Panc1 (cell line): ENCODE results near the gene SEMA6A. TPM values are rescaled to one million over a fixed set of nuclear protein-coding genes. Genes with fewer than 3 reads are reported as not detected.

Experiments
- ATAC-seq: fragments of 200-7000 bp; cut with Tn5 transposase; 2 replicates; pipeline ENCODE4 v1.9.1; 2020; ENCODE audit warnings: mild to moderate bottlenecking, moderate library complexity
- BruUV-seq: library from RNA; stranded (reverse); fragments of 400-500 nt; replicated peaks from 2 replicates; lab custom pipeline; 2021; lab: Mats Ljungman, UMichigan
- CTCF ChIA-PET: fragments of 300-600 bp; sonication (Branson Sonifier 250); formaldehyde crosslinking; loops from one replicate; lab custom pipeline; 2022; ENCODE audit warnings: antibody characterized with exemption; lab: Charles Lee
- POLR2A ChIA-PET: fragments of 300-600 bp; sonication (Branson Sonifier 250); formaldehyde crosslinking; loops from one replicate; lab custom pipeline; 2022; ENCODE audit warnings: antibody characterized with exemption; lab: Charles Lee
- DNase-seq: peaks from one replicate; pipeline ENCODE4 v3.0.0-alpha.2; 2010; ENCODE audit warnings: low read depth, low spot score
- H3K27ac ChIP-seq: 2 replicates; pipeline ENCODE4 v1.5.1; 2011; ENCODE audit warnings: mild to moderate bottlenecking, low read length, inconsistent platforms
- H3K27me3 ChIP-seq: fragments of 200-500 bp; sonication (Bioruptor generic); 2 replicates; pipeline ENCODE4 v1.6.0; 2014; ENCODE audit warnings: low read length, inconsistent platforms; ENCODE audit not compliant: control insufficient read depth, insufficient read depth
- H3K36me3 ChIP-seq: fragments of 200-500 bp; sonication (Bioruptor generic); 2 replicates; pipeline ENCODE4 v1.5.1; 2014; ENCODE audit warnings: inconsistent platforms, mild to moderate bottlenecking, low read length, moderate library complexity; ENCODE audit not compliant: control insufficient read depth, insufficient read depth
- H3K4me1 ChIP-seq: 2 replicates; pipeline ENCODE4 v1.5.1; 2011; ENCODE audit warnings: inconsistent platforms, mild to moderate bottlenecking, low read length, moderate library complexity; ENCODE audit not compliant: control insufficient read depth, insufficient read depth
- H3K4me3 ChIP-seq, 2 experiments: 2 replicates each; pipeline ENCODE4 v1.5.1; 2011 to 2012; ENCODE audit warnings: low read depth in 2 of 2, low read length in 2 of 2, mild to moderate bottlenecking in 2 of 2, inconsistent platforms in 1 of 2, moderate library complexity in 1 of 2
- H3K9me3 ChIP-seq: fragments of 200-500 bp; sonication (Bioruptor generic); 2 replicates; pipeline ENCODE4 v1.5.1; 2014; ENCODE audit warnings: low read depth, mild to moderate bottlenecking, inconsistent platforms, low read length, moderate library complexity; ENCODE audit not compliant: control insufficient read depth, insufficient read depth
- CTCF ChIP-seq: fragments of 450-650 bp; IDR thresholded peaks from 2 replicates; pipeline ENCODE4 v1.5.1; 2017; ENCODE audit warnings: mild to moderate bottlenecking
- POLR2AphosphoS5 ChIP-seq: IDR thresholded peaks from 2 replicates; pipeline ENCODE4 v1.6.1; 2012; ENCODE audit warnings: mild to moderate bottlenecking, low read depth, low read length, moderate library complexity
- REST ChIP-seq, 2 experiments: IDR thresholded peaks; 2 replicates each; pipeline ENCODE4 v1.6.1; 2011 to 2012; ENCODE audit warnings: low read depth in 2 of 2, control low read depth in 1 of 2, low read length in 1 of 2, mild to moderate bottlenecking in 1 of 2, moderate library complexity in 1 of 2; ENCODE audit not compliant: insufficient read depth in 1 of 2
- SIN3A ChIP-seq: IDR thresholded peaks from 2 replicates; pipeline ENCODE4 v1.6.1; 2012; ENCODE audit warnings: low read depth, mild to moderate bottlenecking, low read length, moderate library complexity, borderline replicate concordance; ENCODE audit not compliant: insufficient read depth
- TCF7L2 ChIP-seq: IDR thresholded peaks from 2 replicates; pipeline ENCODE4 v1.6.1; 2011; ENCODE audit warnings: mild to moderate bottlenecking, low read depth, low read length, inconsistent platforms
- in situ Hi-C: cut with HindIII; loops from 2 replicates; pipeline ENCODE4 v1.10.0; 2016; ENCODE audit warnings: low sequenced_read_pairs, low pct_unique_long_range_greater_than_20kb
- intact Hi-C: fragments of 100-400 bp; cut with micrococcal nuclease; formaldehyde crosslinking; loops from one replicate; pipeline ENCODE4 v1.10.0; 2022; ENCODE audit not compliant: unreplicated experiment
- total RNA-seq: library from RNA; stranded (reverse); gene quantifications from one replicate; pipeline ENCODE4 v1.2.1, GENCODE V29; 2021; ENCODE audit not compliant: unreplicated experiment

Gene SEMA6A
- total RNA-seq, 1 experiment from 2014 or later: 0.54 TPM

- no peak overlapping the region for H3K27ac ChIP-seq
- no peak overlapping the region for H3K4me3 ChIP-seq
- ATAC-seq (no peak), DNase-seq (no peak)
- H3K36me3 ChIP-seq: no peaks in the 10 kb centered on the region
- H3K27me3 ChIP-seq: no peaks in the 10 kb centered on the region
- ChIA-PET POLR2A (no interaction called here), CTCF (no interaction called here)
- in situ Hi-C loops: no loop called here
- no peak for TF ChIP-seq REST (IDR thresholded peaks at IDR 0.05; ENCODE audit: insufficient read depth in 1 of 2, low read depth in 2 of 2, low read length in 1 of 2)
- TF ChIP-seq POLR2AphosphoS5: no peak
- TF ChIP-seq TCF7L2: no peak
- no peak for TF ChIP-seq CTCF
- no peak for TF ChIP-seq SIN3A
- no TSS peak for BruUV-seq
- no peaks in the 10 kb centered on the region for H3K4me1 ChIP-seq
- no peaks in the 10 kb centered on the region for H3K9me3 ChIP-seq
- intact Hi-C loops: no loop called here
These were observed 107.7 kb downstream of the SEMA6A start for GRCh38 chr5:116466727-116467464.

- ATAC-seq (no peak), DNase-seq (no peak)
- Histone ChIP-seq H3K9me3 (no peaks in the 10 kb centered on the region), H3K27me3 (no peaks in the 10 kb centered on the region), H3K4me1 (no peaks in the 10 kb centered on the region), H3K4me3 (no peak overlapping the region), H3K27ac (no peak overlapping the region), H3K36me3 (no peaks in the 10 kb centered on the region)
- no TSS peak for BruUV-seq
- ChIA-PET CTCF (interaction anchor here (0.7 kb wide), 1 partner anchor 331 kb away, joined by 5 read pairs; no protein-coding TSS in a partner anchor), POLR2A (interaction anchor here (0.7 kb wide), 1 partner anchor 131 kb away, joined by 8 read pairs; no protein-coding TSS in a partner anchor)
- in situ Hi-C loops: no loop called here
- intact Hi-C loops: no loop called here
- no peak for TF ChIP-seq TCF7L2
- TF ChIP-seq POLR2AphosphoS5: no peak
- no peak for TF ChIP-seq SIN3A
- no peak for TF ChIP-seq CTCF
- no peak for TF ChIP-seq REST (IDR thresholded peaks at IDR 0.05; ENCODE audit: insufficient read depth in 1 of 2, low read depth in 2 of 2, low read length in 1 of 2)
These were observed 109.2 kb downstream of the SEMA6A start for GRCh38 chr5:116465411-116465810.
